SU-DHL-6 (cell line): ENCODE results near the gene CELF5.

ENCODE experiments used
- H2AFZ ChIP-seq: fragments of 200-600 bp; sonication (generic); 2 replicates; pipeline ENCODE4 v1.6.1; 2014; ENCODE audit warnings: low read depth, mild to moderate bottlenecking, moderate library complexity, mixed read lengths, antibody characterized with exemption, low read length; ENCODE audit not compliant: severe bottlenecking
- H3F3A ChIP-seq: fragments of 200-600 bp; shearing (Covaris generic); 2 replicates; pipeline ENCODE4 v1.6.0; 2016; ENCODE audit warnings: antibody characterized with exemption, mild to moderate bottlenecking; ENCODE audit not compliant: insufficient read depth
- H3K27ac ChIP-seq: fragments of 200-600 bp; sonication (generic); 2 replicates; pipeline ENCODE4 v1.5.1; 2016; ENCODE audit warnings: low read depth, mild to moderate bottlenecking, low read length, moderate library complexity, mixed read lengths
- H3K27me3 ChIP-seq: fragments of 200-600 bp; sonication (generic), shearing (Covaris generic); 2 replicates; pipeline ENCODE4 v1.6.0; 2014; ENCODE audit warnings: mild to moderate bottlenecking, low read length
- H3K36me3 ChIP-seq: fragments of 200-600 bp; sonication (generic); 2 replicates; pipeline ENCODE4 v1.6.1; 2014; ENCODE audit warnings: mild to moderate bottlenecking, low read length, mixed read lengths
- H3K4me2 ChIP-seq: fragments of 300-600, 200-600 bp; shearing (Covaris generic), sonication (generic); 2 replicates; pipeline ENCODE4 v1.6.0; 2014; ENCODE audit warnings: low read length, low read depth, mild to moderate bottlenecking; ENCODE audit not compliant: poor library complexity, severe bottlenecking
- H3K4me3 ChIP-seq: fragments of 200-600 bp; sonication (generic); 2 replicates; pipeline ENCODE4 v1.5.1; 2014; ENCODE audit warnings: antibody characterized with exemption, low read length, mild to moderate bottlenecking, mixed read lengths; ENCODE audit not compliant: insufficient read depth, poor library complexity, severe bottlenecking
- H3K79me2 ChIP-seq: fragments of 200-600 bp; sonication (generic); 2 replicates; pipeline ENCODE4 v1.6.1; 2014; ENCODE audit warnings: mild to moderate bottlenecking, low read length, moderate library complexity; ENCODE audit not compliant: insufficient read depth
- H3K9ac ChIP-seq: fragments of 200-600 bp; sonication (generic); 2 replicates; pipeline ENCODE4 v1.7.0; 2014; ENCODE audit warnings: mild to moderate bottlenecking, low read length
- H3K9me2 ChIP-seq: fragments of 200-600 bp; sonication (generic); replicated peaks from 2 replicates; pipeline ENCODE4 v1.6.1; 2014; ENCODE audit warnings: low read length; ENCODE audit not compliant: insufficient read depth
- H3K9me3 ChIP-seq: fragments of 200-600 bp; sonication (generic); 2 replicates; pipeline ENCODE4 v1.6.1; 2014; ENCODE audit warnings: low read length, mixed read lengths; ENCODE audit not compliant: insufficient read depth
- H4K20me1 ChIP-seq: fragments of 200-600 bp; sonication (generic); 2 replicates; pipeline ENCODE4 v1.6.1; 2014; ENCODE audit warnings: low read depth, mild to moderate bottlenecking, antibody characterized with exemption, low read length, moderate library complexity, mixed read lengths
- CTCF ChIP-seq: fragments of 200-600 bp; sonication (generic); IDR thresholded peaks from one replicate; pipeline ENCODE4 v1.5.1; 2017; ENCODE audit warnings: antibody characterized with exemption, mild to moderate bottlenecking, low read length, moderate library complexity; ENCODE audit not compliant: insufficient read depth, poor library complexity, severe bottlenecking
- EZH2phosphoT487 ChIP-seq: fragments of 200-600 bp; sonication (generic), shearing (Covaris generic); conservative IDR thresholded peaks from 2 replicates; pipeline ENCODE4 v1.6.1; 2018; ENCODE audit warnings: mild to moderate bottlenecking, antibody characterized with exemption, low read length, moderate library complexity, mixed read lengths

CELF5 gene

GRCh38 chr19:3222709-3223108 lies 1.8 kb upstream of the CELF5 start:
- no peaks in the 10 kb centered on the region for H3K79me2 ChIP-seq
- no peak for TF ChIP-seq CTCF
- TF ChIP-seq EZH2phosphoT487 = no peak
- no peak overlapping the region for H3K4me3 ChIP-seq
- no peaks in the 10 kb centered on the region for H3K9me3 ChIP-seq
- no peak overlapping the region for H3K4me2 ChIP-seq
- H2AFZ ChIP-seq = no peak overlapping the region
- no peaks in the 10 kb centered on the region for H3K36me3 ChIP-seq
- H3K9ac ChIP-seq = no peak overlapping the region
- no peaks in the 10 kb centered on the region for H3K9me2 ChIP-seq
- H3K27me3 ChIP-seq = no peaks in the 10 kb centered on the region
- H3F3A ChIP-seq = no peaks in the 10 kb centered on the region
- no peak overlapping the region for H3K27ac ChIP-seq
- no peaks in the 10 kb centered on the region for H4K20me1 ChIP-seq

GRCh38 chr19:3225169-3225485 lies 666 bp downstream of the CELF5 start:
- TF ChIP-seq EZH2phosphoT487 (no peak), CTCF (no peak)
- H3K4me2 ChIP-seq = no peak overlapping the region
- no peak overlapping the region for H3K4me3 ChIP-seq
- H3F3A ChIP-seq = no peaks in the 10 kb centered on the region
- H3K79me2 ChIP-seq = no peaks in the 10 kb centered on the region
- H3K9ac ChIP-seq = no peak overlapping the region
- H3K9me3 ChIP-seq = no peaks in the 10 kb centered on the region
- no peaks in the 10 kb centered on the region for H4K20me1 ChIP-seq
- H2AFZ ChIP-seq = no peak overlapping the region
- no peaks in the 10 kb centered on the region for H3K27me3 ChIP-seq
- no peak overlapping the region for H3K27ac ChIP-seq
- H3K9me2 ChIP-seq = no peaks in the 10 kb centered on the region
- H3K36me3 ChIP-seq = no peaks in the 10 kb centered on the region

- Histone ChIP-seq H4K20me1 (no peaks in the 10 kb centered on the region), H3K9ac (no peak overlapping the region), H3K36me3 (no peaks in the 10 kb centered on the region), H3K9me3 (no peaks in the 10 kb centered on the region), H3K27me3 (no peaks in the 10 kb centered on the region), H3K4me2 (no peak overlapping the region), H3K79me2 (no peaks in the 10 kb centered on the region), H3F3A (no peaks in the 10 kb centered on the region), H3K27ac (no peak overlapping the region), H3K9me2 (no peaks in the 10 kb centered on the region), H2AFZ (no peak overlapping the region), H3K4me3 (no peak overlapping the region)
- no peak for TF ChIP-seq CTCF
- no peak for TF ChIP-seq EZH2phosphoT487
These were observed 1.2 kb downstream of the CELF5 start for GRCh38 chr19:3225677-3226093.
